ENCODE measurements around the gene RAB3IP.
A peak's percentile ranks its signal among the peaks of the same experiment; 100 is the strongest.
"Not testable (repeated sequence)": the region's sequence is repeated elsewhere in the genome, so short reads cannot be mapped to it uniquely, and the experiment has no call there.

The RAB3IP gene

GRCh38 chr12:69779928-69780327 is 41.3 kb downstream of the RAB3IP start:
- peak; percentile 12 for TF ChIP-seq CTCF (IDR thresholded peaks at IDR 0.05; ENCODE audit: extremely low read depth, insufficient read depth, missing control alignments)
- in situ Hi-C loops (cut with MboI; ENCODE audit: low pct_unique_long_range_greater_than_20kb, low sequenced_read_pairs, unreplicated experiment), result no loop called here
- no peak for DNase-seq (ENCODE audit: low spot score)

GRCh38 chr12:69783365-69783764 is 44.7 kb downstream of the RAB3IP start:
- no peak for TF ChIP-seq CTCF (IDR thresholded peaks at IDR 0.05; ENCODE audit: extremely low read depth, insufficient read depth, missing control alignments)
- in situ Hi-C loops (cut with MboI; ENCODE audit: low pct_unique_long_range_greater_than_20kb, low sequenced_read_pairs, unreplicated experiment), result no loop called here
- no peak for DNase-seq (ENCODE audit: low spot score)

GRCh38 chr12:69789351-69789750 is 50.7 kb downstream of the RAB3IP start:
- DNase-seq (ENCODE audit: low spot score), result no peak
- in situ Hi-C loops (cut with MboI; ENCODE audit: low pct_unique_long_range_greater_than_20kb, low sequenced_read_pairs, unreplicated experiment), result no loop called here
- TF ChIP-seq CTCF (IDR thresholded peaks at IDR 0.05; ENCODE audit: extremely low read depth, insufficient read depth, missing control alignments), result no peak

GRCh38 chr12:69792533-69792932 is 53.9 kb downstream of the RAB3IP start:
- no peak for TF ChIP-seq CTCF (IDR thresholded peaks at IDR 0.05; ENCODE audit: extremely low read depth, insufficient read depth, missing control alignments)
- DNase-seq (ENCODE audit: low spot score), result no peak
- in situ Hi-C loops (cut with MboI; ENCODE audit: low pct_unique_long_range_greater_than_20kb, low sequenced_read_pairs, unreplicated experiment), result no loop called here

GRCh38 chr12:69807101-69807897 is 68.6 kb downstream of the RAB3IP start:
- in situ Hi-C loops (cut with MboI; ENCODE audit: low pct_unique_long_range_greater_than_20kb, low sequenced_read_pairs, unreplicated experiment); DNase-seq (ENCODE audit: low spot score): not testable (repeated sequence)

- no peak for TF ChIP-seq CTCF (IDR thresholded peaks at IDR 0.05; ENCODE audit: extremely low read depth, insufficient read depth, missing control alignments)
- in situ Hi-C loops (cut with MboI; ENCODE audit: low pct_unique_long_range_greater_than_20kb, low sequenced_read_pairs, unreplicated experiment), result no loop called here
- no peak for DNase-seq (ENCODE audit: low spot score)
Observed at GRCh38 chr12:69810870-69811498, 72.3 kb downstream of the RAB3IP start.

GRCh38 chr12:69816082-69816481 is 77.4 kb downstream of the RAB3IP start:
- DNase-seq (ENCODE audit: low spot score), result peak; percentile 17
- TF ChIP-seq CTCF (IDR thresholded peaks at IDR 0.05; ENCODE audit: extremely low read depth, insufficient read depth, missing control alignments), result no peak
- in situ Hi-C loops (cut with MboI; ENCODE audit: low pct_unique_long_range_greater_than_20kb, low sequenced_read_pairs, unreplicated experiment), result no loop called here

Data from GM13977 (cell line).